Measurements from ENCODE around the gene PDE10A. TPM values are rescaled to one million over a fixed set of nuclear protein-coding genes. Genes with fewer than 3 reads are reported as not detected.

Gene PDE10A
- total RNA-seq, 2 donors from 2014 or later, result 0.20 TPM; not detected in 1

DNA sequence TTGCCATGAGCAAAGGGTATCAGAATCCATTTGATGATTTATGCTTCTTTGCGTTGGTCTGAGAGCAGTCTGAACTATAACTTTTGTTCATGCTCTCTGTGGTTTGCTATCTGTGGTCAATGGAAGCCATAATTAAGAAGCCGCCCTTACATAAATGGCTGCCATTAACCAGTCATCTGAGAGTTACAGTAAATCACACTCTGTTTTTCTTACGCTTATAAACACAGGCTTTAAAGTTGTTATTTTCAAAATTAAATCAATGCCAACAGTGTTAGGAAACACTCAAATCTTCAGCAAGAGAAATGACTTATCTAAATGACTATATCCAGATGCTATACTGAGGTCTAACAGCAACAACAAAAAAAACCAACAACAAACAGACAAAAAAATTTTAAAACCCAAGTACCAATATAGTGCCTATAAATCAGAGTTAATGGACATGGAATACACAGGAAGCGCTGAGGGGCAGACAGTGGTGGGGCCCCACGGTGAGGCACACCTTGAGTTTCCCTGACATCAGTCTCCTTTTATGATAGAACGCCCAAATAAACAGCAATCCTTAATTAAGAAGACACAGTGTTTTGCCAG is 245.7 kb downstream of the PDE10A start:
- DNase-seq (no peak), ATAC-seq (no peak)
- H3K4me1 Mint-ChIP-seq, result no peaks in the 10 kb centered on the region
- no peak overlapping the region for H3K27ac Mint-ChIP-seq
- H3K4me3 Mint-ChIP-seq, result no peak overlapping the region
- no peaks in the 10 kb centered on the region for H3K36me3 Mint-ChIP-seq (ENCODE audit: low read depth)
- no peaks in the 10 kb centered on the region for H3K27me3 Mint-ChIP-seq
- H3K9me3 ChIP-seq (ENCODE audit: control insufficient read depth, low read length, poor library complexity, severe bottlenecking), result no peaks in the 10 kb centered on the region

DNA sequence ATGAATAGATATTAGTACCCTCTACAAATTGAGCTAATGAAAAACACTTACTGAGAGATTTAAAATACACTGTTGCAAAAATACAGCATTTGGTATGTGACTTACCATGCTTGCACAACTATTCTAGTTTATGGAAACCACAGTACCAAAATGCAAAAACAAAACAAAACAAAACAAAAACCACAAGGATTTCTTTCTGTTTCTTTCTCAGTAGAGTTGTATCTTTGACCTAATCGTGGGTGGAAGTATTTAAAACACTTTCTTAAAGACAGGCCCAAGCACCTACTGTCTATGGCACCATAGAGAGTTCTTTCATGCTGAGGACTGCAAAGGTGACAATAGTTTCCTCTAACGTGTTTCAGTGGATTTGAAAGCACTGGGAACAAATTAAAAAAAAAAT is 258.3 kb downstream of the PDE10A start:
- Mint-ChIP-seq H3K27me3 (no peaks in the 10 kb centered on the region), H3K4me3 (no peak overlapping the region), H3K36me3 (ENCODE audit: low read depth) (no peaks in the 10 kb centered on the region), H3K4me1 (no peaks in the 10 kb centered on the region), H3K27ac (no peak overlapping the region)
- DNase-seq, result no peak
- no peak for ATAC-seq
- H3K9me3 ChIP-seq (ENCODE audit: control insufficient read depth, low read length, poor library complexity, severe bottlenecking), result no peaks in the 10 kb centered on the region

DNA sequence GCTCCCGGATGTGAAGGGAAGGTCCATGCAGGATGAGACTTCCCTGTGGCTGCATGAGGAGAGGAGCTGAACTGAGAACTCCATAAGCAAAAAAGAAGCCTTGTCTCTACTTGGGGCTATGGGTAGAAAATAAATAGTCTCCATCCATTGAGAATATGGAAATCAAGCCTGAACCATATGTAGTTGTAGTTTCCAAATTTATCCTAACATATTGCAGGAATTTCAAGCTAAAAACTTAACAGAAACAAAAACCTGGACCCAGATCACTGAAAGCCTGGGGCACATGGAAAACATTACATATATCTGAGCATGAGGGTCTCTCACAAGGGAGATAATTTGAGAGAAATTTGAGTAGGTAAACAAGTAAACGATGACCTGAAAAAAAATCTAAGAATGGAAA is 258.7 kb downstream of the PDE10A start:
- no peak for DNase-seq
- Mint-ChIP-seq H3K27me3 (no peaks in the 10 kb centered on the region), H3K4me3 (no peak overlapping the region), H3K36me3 (ENCODE audit: low read depth) (no peaks in the 10 kb centered on the region), H3K27ac (no peak overlapping the region), H3K4me1 (no peaks in the 10 kb centered on the region)
- no peaks in the 10 kb centered on the region for H3K9me3 ChIP-seq (ENCODE audit: control insufficient read depth, low read length, poor library complexity, severe bottlenecking)
- ATAC-seq, result no peak

DNA sequence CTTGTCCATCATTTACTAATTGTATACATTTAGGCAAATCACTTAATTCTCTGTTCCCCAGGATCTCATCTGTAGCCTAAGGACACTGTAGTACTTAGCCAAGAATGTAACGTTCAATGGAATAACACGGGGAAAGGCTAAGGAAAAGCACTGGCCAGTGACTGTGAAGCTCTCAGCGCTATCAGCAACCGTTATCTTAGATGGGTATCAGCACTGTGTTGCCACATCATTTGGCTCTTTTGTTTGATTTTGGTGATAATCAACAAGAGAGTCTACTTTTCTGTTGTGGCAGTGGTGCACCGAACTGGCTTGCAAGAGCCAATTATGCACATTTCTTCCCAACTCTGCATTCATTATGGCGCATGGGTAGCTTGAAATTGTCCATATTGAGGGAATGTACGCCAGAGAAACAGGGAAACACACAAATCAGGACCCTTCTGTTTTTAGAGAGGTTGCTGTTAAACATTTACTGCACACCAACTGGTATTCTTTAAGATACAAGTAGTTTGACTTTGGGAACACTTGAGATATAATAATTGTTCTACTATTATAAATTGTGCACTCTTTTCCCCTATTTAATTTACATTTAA is 259.9 kb downstream of the PDE10A start:
- no peak overlapping the region for H3K4me3 Mint-ChIP-seq
- no peak overlapping the region for H3K27ac Mint-ChIP-seq

DNA sequence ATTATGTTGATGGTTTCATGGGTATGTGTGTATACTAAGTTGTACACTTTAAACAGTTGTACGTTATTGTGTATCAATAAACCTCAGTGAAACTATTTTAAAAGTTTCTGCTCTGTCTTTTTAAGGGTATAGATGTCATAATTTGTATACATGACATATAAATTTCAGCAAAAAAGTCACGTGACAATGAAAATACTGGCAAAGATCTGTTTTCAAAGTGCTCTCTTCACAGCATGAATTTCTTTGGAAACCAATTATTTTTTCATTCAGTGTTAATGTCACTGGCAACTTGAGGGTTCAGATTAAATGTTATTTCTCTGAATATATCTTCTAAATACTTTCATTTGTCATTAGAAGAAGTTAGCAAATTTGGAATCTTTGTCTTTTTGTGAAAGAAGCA is 261.9 kb downstream of the PDE10A start:
- ATAC-seq, result no peak
- no peak for DNase-seq
- H3K36me3 Mint-ChIP-seq (ENCODE audit: low read depth), result no peaks in the 10 kb centered on the region
- no peak overlapping the region for H3K27ac Mint-ChIP-seq
- H3K9me3 ChIP-seq (ENCODE audit: control insufficient read depth, low read length, poor library complexity, severe bottlenecking), result no peaks in the 10 kb centered on the region
- H3K4me3 Mint-ChIP-seq, result no peak overlapping the region
- H3K4me1 Mint-ChIP-seq, result no peaks in the 10 kb centered on the region
- H3K27me3 Mint-ChIP-seq, result no peaks in the 10 kb centered on the region

More for the DNA sequence above, 259.9 kb downstream of the PDE10A start:
- Mint-ChIP-seq H3K27me3 (no peaks in the 10 kb centered on the region), H3K4me1 (no peaks in the 10 kb centered on the region), H3K36me3 (ENCODE audit: low read depth) (no peaks in the 10 kb centered on the region)
- ATAC-seq, result no peak
- no peak for DNase-seq
- no peaks in the 10 kb centered on the region for H3K9me3 ChIP-seq (ENCODE audit: control insufficient read depth, low read length, poor library complexity, severe bottlenecking)

DNA sequence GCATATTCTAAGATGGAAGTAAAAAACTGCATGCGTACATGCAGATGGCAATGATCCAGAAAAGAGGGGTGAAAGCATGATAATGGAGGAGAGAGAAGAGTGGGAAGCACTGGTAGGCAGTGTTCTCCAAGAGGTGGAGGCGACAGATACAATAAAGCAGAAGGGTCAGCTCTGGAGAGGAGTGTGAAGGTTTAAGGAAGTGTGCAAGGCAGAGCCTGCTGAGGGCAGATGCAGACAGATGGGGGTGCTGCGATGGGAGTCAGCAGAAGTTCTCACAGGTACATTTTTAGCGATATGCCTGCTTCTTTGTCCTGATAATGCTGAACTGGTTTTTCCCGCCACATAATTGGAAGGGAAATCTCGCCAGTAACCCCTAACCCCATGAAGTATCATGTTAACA is 272.6 kb downstream of the PDE10A start:
- Mint-ChIP-seq H3K4me3 (no peak overlapping the region), H3K27ac (no peak overlapping the region), H3K36me3 (ENCODE audit: low read depth) (no peaks in the 10 kb centered on the region), H3K27me3 (no peaks in the 10 kb centered on the region), H3K4me1 (no peaks in the 10 kb centered on the region)
- ATAC-seq (no peak), DNase-seq (no peak)
- H3K9me3 ChIP-seq (ENCODE audit: control insufficient read depth, low read length, poor library complexity, severe bottlenecking), result no peaks in the 10 kb centered on the region

DNA sequence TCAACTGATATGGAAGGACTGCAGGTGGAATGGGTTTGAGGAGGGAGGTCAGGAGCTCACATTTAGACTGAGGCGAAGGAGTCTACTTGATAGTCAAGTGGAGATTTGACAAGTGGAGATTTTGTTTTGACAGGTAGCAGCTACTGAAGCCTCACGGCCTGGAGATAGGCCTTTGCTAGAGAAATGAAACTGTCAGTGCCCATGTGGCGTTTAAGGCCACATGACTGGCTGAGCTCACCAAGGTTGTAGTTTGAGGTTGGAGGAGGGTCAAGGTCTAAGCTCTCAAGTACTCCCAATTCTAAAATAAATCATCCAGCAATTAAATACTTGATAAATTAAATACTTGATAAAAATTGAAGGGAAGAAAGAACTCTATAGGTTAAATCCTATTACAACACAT is 273.5 kb downstream of the PDE10A start:
- no peaks in the 10 kb centered on the region for H3K9me3 ChIP-seq (ENCODE audit: control insufficient read depth, low read length, poor library complexity, severe bottlenecking)
- H3K27me3 Mint-ChIP-seq, result no peaks in the 10 kb centered on the region
- H3K4me3 Mint-ChIP-seq, result no peak overlapping the region
- no peak for ATAC-seq
- no peak for DNase-seq
- no peaks in the 10 kb centered on the region for H3K36me3 Mint-ChIP-seq (ENCODE audit: low read depth)
- H3K27ac Mint-ChIP-seq, result no peak overlapping the region
- H3K4me1 Mint-ChIP-seq, result no peaks in the 10 kb centered on the region

DNA sequence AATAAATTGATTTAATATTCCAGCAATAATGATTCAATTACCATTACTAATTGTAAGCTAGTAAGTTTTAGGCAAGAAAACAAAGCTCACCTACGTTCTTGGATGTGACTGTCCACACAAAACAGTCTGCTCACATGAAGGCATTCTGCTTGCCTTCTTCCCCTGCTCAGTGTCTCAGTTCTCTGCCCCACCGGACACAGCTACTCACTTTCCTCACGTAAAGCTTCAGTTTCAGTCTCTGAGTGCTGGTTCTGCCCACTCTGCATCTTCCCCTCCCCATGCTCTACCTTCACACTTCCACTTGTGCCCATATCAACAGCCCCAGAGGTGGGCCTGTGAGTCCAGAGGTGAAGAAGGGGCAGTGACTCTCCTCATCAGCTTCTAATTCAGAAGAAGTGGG is 279.7 kb downstream of the PDE10A start:
- H3K36me3 Mint-ChIP-seq (ENCODE audit: low read depth), result no peaks in the 10 kb centered on the region
- DNase-seq (no peak), ATAC-seq (no peak)
- H3K4me1 Mint-ChIP-seq, result no peaks in the 10 kb centered on the region
- no peaks in the 10 kb centered on the region for H3K27me3 Mint-ChIP-seq
- no peaks in the 10 kb centered on the region for H3K9me3 ChIP-seq (ENCODE audit: control insufficient read depth, low read length, poor library complexity, severe bottlenecking)
- no peak overlapping the region for H3K27ac Mint-ChIP-seq
- H3K4me3 Mint-ChIP-seq, result no peak overlapping the region

DNA sequence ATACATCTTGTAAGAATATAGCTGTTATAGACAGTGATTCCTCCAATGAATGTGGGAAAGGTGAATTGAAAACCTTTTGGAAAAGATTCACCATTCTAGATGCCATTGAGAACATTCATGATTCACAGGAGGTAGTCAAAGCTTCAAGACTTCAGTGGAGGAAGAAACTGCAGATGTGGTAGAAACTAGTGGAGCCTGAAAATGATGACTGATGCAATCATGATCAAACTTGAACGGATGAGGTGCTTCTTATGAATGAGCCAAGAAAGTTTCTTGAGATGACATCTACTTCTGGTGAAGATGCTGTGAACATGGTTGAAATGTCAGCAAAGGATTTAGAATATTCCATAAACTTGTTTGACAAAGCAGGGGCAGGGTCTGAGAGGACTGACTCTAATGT is 286.9 kb downstream of the PDE10A start:
- Mint-ChIP-seq H3K36me3 (ENCODE audit: low read depth) (no peaks in the 10 kb centered on the region), H3K4me3 (no peak overlapping the region), H3K4me1 (no peaks in the 10 kb centered on the region), H3K27ac (no peak overlapping the region), H3K27me3 (no peaks in the 10 kb centered on the region)
- DNase-seq, result no peak
- no peak for ATAC-seq
- no peaks in the 10 kb centered on the region for H3K9me3 ChIP-seq (ENCODE audit: control insufficient read depth, low read length, poor library complexity, severe bottlenecking)

DNA sequence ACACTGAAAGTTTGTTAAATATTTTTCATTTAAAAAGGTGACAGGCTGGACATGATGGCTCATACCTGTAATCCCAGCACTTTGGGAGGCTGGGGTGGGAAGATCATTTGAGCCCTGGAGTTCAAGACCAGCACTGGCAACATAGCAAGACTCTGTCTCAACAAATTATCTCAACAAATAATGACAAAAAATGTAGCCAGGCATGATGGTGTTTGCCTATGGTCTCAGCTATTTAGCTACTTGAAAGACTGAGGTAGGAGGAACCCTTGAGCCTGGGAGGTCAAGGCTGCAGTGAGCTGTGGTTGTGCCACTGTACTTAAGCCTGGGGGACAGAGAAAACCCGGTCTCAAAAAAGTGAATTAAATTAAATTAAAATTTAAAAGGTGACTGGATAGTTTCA is 297.7 kb downstream of the PDE10A start:
- Mint-ChIP-seq H3K36me3 (ENCODE audit: low read depth) (no peaks in the 10 kb centered on the region), H3K27ac (no peak overlapping the region)

DNA sequence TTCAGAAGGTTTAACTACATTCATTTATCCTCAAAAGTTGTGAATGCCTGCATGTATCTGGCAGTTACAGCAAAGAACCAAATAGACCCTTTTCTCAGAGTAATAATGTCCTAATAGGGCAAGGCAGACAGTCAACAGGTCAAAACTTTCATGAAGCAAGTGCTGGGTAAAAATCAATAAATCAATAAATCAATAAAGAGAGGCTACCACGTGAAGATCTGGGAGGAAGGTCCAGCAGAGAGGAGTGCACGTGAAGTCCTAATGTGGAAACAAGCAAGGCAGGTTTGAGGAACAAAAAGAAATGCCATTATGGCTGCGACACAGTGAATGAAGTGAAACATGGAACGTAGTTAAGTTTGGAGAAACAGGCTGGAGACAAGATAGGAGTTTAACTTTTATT is 317.3 kb downstream of the PDE10A start:
- H3K4me3 Mint-ChIP-seq, result no peak overlapping the region
- DNase-seq (no peak), ATAC-seq (no peak)
- H3K36me3 Mint-ChIP-seq (ENCODE audit: low read depth), result no peaks in the 10 kb centered on the region
- H3K9me3 ChIP-seq (ENCODE audit: control insufficient read depth, low read length, poor library complexity, severe bottlenecking), result no peaks in the 10 kb centered on the region
- H3K27ac Mint-ChIP-seq, result no peak overlapping the region
- H3K27me3 Mint-ChIP-seq, result no peaks in the 10 kb centered on the region
- no peaks in the 10 kb centered on the region for H3K4me1 Mint-ChIP-seq

More for the DNA sequence above, 297.7 kb downstream of the PDE10A start:
- DNase-seq, result no peak
- no peaks in the 10 kb centered on the region for H3K4me1 Mint-ChIP-seq
- H3K9me3 ChIP-seq (ENCODE audit: control insufficient read depth, low read length, poor library complexity, severe bottlenecking), result no peaks in the 10 kb centered on the region
- ATAC-seq, result no peak
- H3K4me3 Mint-ChIP-seq, result no peak overlapping the region
- no peaks in the 10 kb centered on the region for H3K27me3 Mint-ChIP-seq

DNA sequence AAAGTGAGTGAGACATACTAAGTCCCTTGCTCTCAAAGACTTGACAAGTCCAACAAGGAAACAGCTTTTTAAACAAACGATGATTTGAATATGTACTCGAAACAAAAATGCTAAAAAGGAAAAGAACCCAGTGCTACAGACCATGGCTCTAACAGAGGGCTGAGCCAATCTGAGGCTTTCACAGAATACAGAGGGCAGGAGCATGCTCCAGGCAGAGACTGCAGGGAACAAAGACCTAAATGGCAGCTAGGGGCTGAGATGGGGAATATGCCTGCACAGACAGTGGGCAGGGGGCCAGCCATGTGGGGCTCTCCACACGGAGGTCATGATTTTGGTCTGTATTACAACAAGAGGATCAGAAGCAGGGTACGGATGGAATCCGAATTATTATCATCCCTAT is 322.5 kb downstream of the PDE10A start:
- Mint-ChIP-seq H3K4me1 (no peaks in the 10 kb centered on the region), H3K27me3 (no peaks in the 10 kb centered on the region), H3K4me3 (no peak overlapping the region), H3K27ac (no peak overlapping the region), H3K36me3 (ENCODE audit: low read depth) (no peaks in the 10 kb centered on the region)
- no peak for DNase-seq
- ATAC-seq, result no peak
- H3K9me3 ChIP-seq (ENCODE audit: control insufficient read depth, low read length, poor library complexity, severe bottlenecking), result peaks cover 2% of the 10 kb centered on the region

DNA sequence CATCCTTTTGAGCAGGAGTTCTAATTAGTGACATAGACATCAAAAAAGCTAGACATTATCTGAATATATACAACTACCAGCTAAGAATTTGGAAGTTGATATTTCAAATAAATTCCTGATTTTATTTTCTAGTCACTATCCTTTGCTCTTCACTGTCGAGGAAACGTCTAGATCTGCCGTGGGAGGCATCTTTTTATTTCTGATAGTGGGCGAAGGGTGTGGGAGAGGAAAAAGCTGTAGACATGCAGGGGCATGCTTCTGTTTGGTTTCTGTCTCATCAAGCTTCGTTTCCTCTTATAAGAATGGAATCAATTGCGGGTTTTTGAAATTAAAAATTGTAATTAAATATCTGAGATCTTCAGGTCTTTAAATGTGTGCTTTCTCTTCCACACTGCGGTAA is 337.4 kb downstream of the PDE10A start:
- Mint-ChIP-seq H3K27me3 (no peaks in the 10 kb centered on the region), H3K4me3 (no peak overlapping the region), H3K4me1 (no peaks in the 10 kb centered on the region), H3K36me3 (ENCODE audit: low read depth) (no peaks in the 10 kb centered on the region), H3K27ac (no peak overlapping the region)
- no peak for ATAC-seq
- DNase-seq, result no peak
- no peaks in the 10 kb centered on the region for H3K9me3 ChIP-seq (ENCODE audit: control insufficient read depth, low read length, poor library complexity, severe bottlenecking)

DNA sequence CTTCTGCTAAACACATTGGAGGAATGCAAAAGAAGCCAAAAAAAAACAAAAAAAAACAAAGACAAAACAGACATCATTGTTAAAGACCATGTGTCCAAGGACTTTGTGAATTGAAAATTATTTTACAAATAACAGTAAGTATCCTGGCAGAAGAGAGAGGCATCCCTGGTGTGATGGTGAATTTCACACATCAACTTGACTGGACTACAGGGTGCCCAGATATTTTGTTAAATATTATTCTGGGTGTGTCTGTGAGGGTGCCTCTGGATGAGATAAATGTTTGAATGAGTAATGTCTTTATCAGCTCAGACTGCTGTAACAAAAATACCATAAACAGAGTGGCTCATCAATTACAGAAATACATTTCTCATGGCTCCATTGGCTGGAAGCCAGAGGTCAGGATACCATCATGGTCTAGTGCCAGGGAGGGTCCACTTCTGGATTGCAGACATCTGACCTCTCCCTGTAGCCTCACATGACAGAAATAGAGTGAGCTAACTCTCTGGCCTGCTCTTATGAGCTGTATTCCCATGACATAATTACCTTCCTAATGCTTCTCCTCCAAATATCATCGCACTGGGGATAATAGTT is 341.4 kb downstream of the PDE10A start:
- Mint-ChIP-seq H3K4me1 (no peaks in the 10 kb centered on the region), H3K36me3 (ENCODE audit: low read depth) (no peaks in the 10 kb centered on the region), H3K4me3 (no peak overlapping the region), H3K27ac (no peak overlapping the region), H3K27me3 (no peaks in the 10 kb centered on the region)
- H3K9me3 ChIP-seq (ENCODE audit: control insufficient read depth, low read length, poor library complexity, severe bottlenecking), result no peaks in the 10 kb centered on the region
- DNase-seq, result no peak
- no peak for ATAC-seq
